ENCODE data around the gene ADGRD1. TPM values are rescaled to one million over a fixed set of nuclear protein-coding genes. Genes with fewer than 3 reads are reported as not detected.

Gene ADGRD1
- total RNA-seq, 4 donors from 2014 or later = 8.3 to 18.1 (median 12.5) TPM

DNA sequence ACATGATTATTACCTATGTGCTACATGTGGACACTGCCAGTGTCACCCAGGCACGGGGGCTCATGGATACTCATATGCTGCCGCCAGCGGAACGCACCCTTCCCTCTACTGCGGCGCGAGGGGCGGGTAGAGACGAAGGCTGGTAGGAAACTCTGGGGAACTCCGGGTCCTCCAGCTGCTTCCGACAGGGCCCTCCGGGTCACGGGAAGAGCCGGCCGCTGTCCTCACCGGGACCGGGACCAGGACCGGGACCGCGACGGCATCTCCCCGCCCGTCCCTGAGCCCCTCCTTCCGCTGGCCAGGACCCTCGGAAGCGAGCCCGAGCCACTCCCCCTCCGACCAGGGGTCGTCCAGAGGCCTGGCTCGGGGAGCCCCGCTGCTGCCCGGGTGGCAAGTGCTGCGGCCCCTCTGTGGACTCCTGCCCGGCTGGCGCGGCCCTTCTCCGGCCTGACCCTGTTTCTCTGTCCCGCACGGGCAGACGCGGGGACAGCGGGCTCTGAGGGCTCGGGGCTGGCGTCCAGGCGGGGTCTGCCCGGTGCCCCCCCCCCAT lies 209.6 kb downstream of the ADGRD1 start:
- in situ Hi-C loops (cut with MboI; ENCODE audit: low pct_ligation_motif_present in 1 of 4, low pct_unique_long_range_greater_than_20kb in 1 of 4, low sequenced_read_pairs in 3 of 4) = no loop called here
- Histone ChIP-seq H3K27me3 (no peaks in the 10 kb centered on the region), H3K27ac (no peak overlapping the region), H3K4me3 (no peak overlapping the region), H3K36me3 (no peaks in the 10 kb centered on the region), H3K4me1 (no peaks in the 10 kb centered on the region), H3K9me3 (no peaks in the 10 kb centered on the region)
- intact Hi-C loops (cut with DNase I; ENCODE audit: low total_unique reads) = no loop called here
- TF ChIP-seq EP300 (IDR thresholded peaks at IDR 0.05; ENCODE audit: low read depth) = no peak
- TF ChIP-seq POLR2A (IDR thresholded peaks at IDR 0.05) = no peak
- TF ChIP-seq POLR2AphosphoS5 (IDR thresholded peaks at IDR 0.05) = no peak
- TF ChIP-seq, protein P1, sequence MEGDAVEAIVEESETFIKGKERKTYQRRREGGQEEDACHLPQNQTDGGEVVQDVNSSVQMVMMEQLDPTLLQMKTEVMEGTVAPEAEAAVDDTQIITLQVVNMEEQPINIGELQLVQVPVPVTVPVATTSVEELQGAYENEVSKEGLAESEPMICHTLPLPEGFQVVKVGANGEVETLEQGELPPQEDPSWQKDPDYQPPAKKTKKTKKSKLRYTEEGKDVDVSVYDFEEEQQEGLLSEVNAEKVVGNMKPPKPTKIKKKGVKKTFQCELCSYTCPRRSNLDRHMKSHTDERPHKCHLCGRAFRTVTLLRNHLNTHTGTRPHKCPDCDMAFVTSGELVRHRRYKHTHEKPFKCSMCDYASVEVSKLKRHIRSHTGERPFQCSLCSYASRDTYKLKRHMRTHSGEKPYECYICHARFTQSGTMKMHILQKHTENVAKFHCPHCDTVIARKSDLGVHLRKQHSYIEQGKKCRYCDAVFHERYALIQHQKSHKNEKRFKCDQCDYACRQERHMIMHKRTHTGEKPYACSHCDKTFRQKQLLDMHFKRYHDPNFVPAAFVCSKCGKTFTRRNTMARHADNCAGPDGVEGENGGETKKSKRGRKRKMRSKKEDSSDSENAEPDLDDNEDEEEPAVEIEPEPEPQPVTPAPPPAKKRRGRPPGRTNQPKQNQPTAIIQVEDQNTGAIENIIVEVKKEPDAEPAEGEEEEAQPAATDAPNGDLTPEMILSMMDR (IDR thresholded peaks at IDR 0.05) = no peak
- WGBS, 2 donors (ENCODE audit: low coverage in 1 of 2) = 94% methylated on average over 24 of the region's 46 CpGs; no CpG with 5 or more reads in 1 of the 2 donors
- no peak for DNase-seq

DNA sequence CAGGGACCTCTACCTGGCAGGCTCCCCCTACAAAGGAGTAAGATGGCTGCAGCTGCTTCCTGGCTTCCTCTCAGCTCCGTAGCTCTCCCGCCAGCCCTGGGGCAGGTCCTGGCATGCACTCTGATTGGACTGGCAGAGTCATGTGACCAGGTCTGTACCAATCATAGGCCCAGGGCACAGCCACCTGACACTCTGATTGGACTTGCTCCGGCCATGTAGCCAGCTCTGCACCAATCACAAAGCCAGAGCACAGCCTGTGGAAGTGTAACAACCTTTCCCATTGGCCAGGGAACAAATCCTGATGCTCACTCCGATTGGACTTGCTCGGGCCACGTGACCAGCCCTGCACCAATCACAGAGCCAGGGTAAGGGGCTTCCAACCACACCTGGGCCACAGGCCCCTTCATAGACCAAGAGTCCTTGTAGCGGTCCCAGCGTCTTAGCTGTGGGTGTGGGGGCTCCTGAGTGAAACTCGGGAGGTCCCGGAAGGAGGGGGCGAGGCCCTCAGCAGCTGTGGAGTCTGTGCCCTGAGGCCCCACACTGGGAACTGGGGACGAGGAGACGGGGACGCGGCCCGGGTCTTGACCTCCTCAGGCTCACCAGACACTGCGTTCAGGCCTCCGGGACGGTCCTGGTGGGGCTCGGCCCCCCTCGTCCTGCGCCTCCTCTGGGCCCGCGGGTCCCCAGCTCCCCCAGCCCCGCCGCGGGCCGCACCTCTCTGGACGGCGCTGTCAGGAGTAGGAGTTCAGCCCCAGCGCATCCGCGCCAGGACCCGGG lies 210.6 kb downstream of the ADGRD1 start:
- TF ChIP-seq POLR2AphosphoS5 (IDR thresholded peaks at IDR 0.05) (no peak), POLR2A (IDR thresholded peaks at IDR 0.05) (no peak), EP300 (IDR thresholded peaks at IDR 0.05; ENCODE audit: low read depth) (no peak)
- TF ChIP-seq, protein P1 (IDR thresholded peaks at IDR 0.05) = no peak
- no peaks in the 10 kb centered on the region for H3K27me3 ChIP-seq
- WGBS, 2 donors (ENCODE audit: low coverage in 1 of 2) = 91% methylated on average over 14 of the region's 34 CpGs; no CpG with 5 or more reads in 1 of the 2 donors
- no peak overlapping the region for H3K27ac ChIP-seq
- no peak for DNase-seq
- no peaks in the 10 kb centered on the region for H3K36me3 ChIP-seq
- H3K4me1 ChIP-seq = no peaks in the 10 kb centered on the region
- H3K4me3 ChIP-seq = no peak overlapping the region
- intact Hi-C loops (cut with DNase I; ENCODE audit: low total_unique reads) = no loop called here
- H3K9me3 ChIP-seq = no peaks in the 10 kb centered on the region
- in situ Hi-C loops (cut with MboI; ENCODE audit: low pct_ligation_motif_present in 1 of 4, low pct_unique_long_range_greater_than_20kb in 1 of 4, low sequenced_read_pairs in 3 of 4) = no loop called here

DNA sequence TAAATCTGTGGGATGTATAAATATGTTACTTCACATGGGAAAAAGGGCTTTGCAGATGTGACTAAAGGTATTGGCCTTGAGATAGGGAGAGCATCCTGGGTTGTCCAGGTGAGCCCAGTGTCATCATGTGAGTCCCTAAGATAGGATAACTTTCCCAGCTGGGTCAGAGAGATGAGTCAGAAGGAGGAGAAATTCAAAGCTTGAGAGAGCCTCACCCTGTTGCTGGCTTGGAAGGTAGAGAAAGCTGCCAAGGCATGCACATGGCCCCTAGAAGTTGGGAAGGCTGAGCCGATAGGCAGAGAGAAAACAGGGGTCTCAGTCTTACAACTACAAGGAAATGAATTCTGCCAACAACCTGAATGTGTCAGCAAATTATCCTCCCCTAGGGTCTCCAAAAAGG lies 213.0 kb downstream of the ADGRD1 start:
- Histone ChIP-seq H3K4me1 (no peaks in the 10 kb centered on the region), H3K27me3 (no peaks in the 10 kb centered on the region), H3K4me3 (no peak overlapping the region), H3K9me3 (no peaks in the 10 kb centered on the region), H3K27ac (no peak overlapping the region), H3K36me3 (no peaks in the 10 kb centered on the region)
- in situ Hi-C loops (cut with MboI; ENCODE audit: low pct_ligation_motif_present in 1 of 4, low pct_unique_long_range_greater_than_20kb in 1 of 4, low sequenced_read_pairs in 3 of 4) = no loop called here
- intact Hi-C loops (cut with DNase I; ENCODE audit: low total_unique reads) = no loop called here
- DNase-seq = no peak
- TF ChIP-seq, protein P1 (IDR thresholded peaks at IDR 0.05) = no peak
- TF ChIP-seq POLR2A (IDR thresholded peaks at IDR 0.05) (no peak), EP300 (IDR thresholded peaks at IDR 0.05; ENCODE audit: low read depth) (no peak), POLR2AphosphoS5 (IDR thresholded peaks at IDR 0.05) (no peak)
- 95% methylated on average over 1 of the region's 1 CpG; no CpG with 5 or more reads in 1 of the 2 donors for WGBS, 2 donors (ENCODE audit: low coverage in 1 of 2)

DNA sequence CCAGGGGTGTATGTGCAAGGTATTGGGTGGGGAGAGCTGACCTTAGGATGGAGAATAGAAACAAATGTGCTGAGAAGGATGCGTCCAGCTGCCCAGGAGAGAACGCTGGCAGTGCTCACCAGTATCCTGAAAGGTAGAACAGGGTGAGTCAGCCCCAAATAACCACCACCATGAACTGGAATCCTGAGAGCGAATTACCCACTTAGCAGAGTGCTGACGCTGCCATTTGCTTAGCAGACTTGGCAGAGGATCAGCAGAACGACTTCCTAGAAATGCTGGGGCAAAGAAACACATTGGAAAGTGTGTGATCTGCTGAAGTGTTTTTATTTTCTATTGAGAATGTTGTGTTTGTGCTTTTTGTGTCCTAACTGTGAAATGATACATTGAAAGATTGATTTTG lies 213.6 kb downstream of the ADGRD1 start:
- H3K36me3 ChIP-seq = no peaks in the 10 kb centered on the region
- in situ Hi-C loops (cut with MboI; ENCODE audit: low pct_ligation_motif_present in 1 of 4, low pct_unique_long_range_greater_than_20kb in 1 of 4, low sequenced_read_pairs in 3 of 4) (no loop called here), intact Hi-C loops (cut with DNase I; ENCODE audit: low total_unique reads) (no loop called here)
- no peaks in the 10 kb centered on the region for H3K27me3 ChIP-seq
- H3K4me1 ChIP-seq = no peaks in the 10 kb centered on the region
- no peaks in the 10 kb centered on the region for H3K9me3 ChIP-seq
- DNase-seq = no peak
- H3K4me3 ChIP-seq = no peak overlapping the region
- TF ChIP-seq POLR2AphosphoS5 (IDR thresholded peaks at IDR 0.05) (no peak), EP300 (IDR thresholded peaks at IDR 0.05; ENCODE audit: low read depth) (no peak), POLR2A (IDR thresholded peaks at IDR 0.05) (no peak)
- TF ChIP-seq, protein P1 (IDR thresholded peaks at IDR 0.05) = no peak
- 40 to 100% methylated on average over 1 to 5 of the region's 5 CpGs for WGBS, 2 donors (ENCODE audit: low coverage in 1 of 2)
- H3K27ac ChIP-seq = no peak overlapping the region
